DMS53 treated with DMSO at 0.1 percent for 48 hours (cell line): ENCODE measurements around the gene APOA5.
"Not testable (repeated sequence)": the region's sequence is repeated elsewhere in the genome, so short reads cannot be mapped to it uniquely, and the experiment has no call there.

ENCODE experiments used
- DNase-seq: peaks from one replicate; lab custom pipeline; 2025; ENCODE audit not compliant: unreplicated experiment; lab: John Stamatoyannopoulos, UW

APOA5 gene

GRCh38 chr11:116801662-116802061 is 10.0 kb upstream of the APOA5 start:
- DNase-seq, result not testable (repeated sequence)

- no peak for DNase-seq
Observed at GRCh38 chr11:116800610-116801009, 8.9 kb upstream of the APOA5 start.

- no peak for DNase-seq
Observed at GRCh38 chr11:116798368-116798767, 6.7 kb upstream of the APOA5 start.

GRCh38 chr11:116797816-116798215 is 6.1 kb upstream of the APOA5 start:
- no peak for DNase-seq

GRCh38 chr11:116796548-116796947 is 4.9 kb upstream of the APOA5 start:
- no peak for DNase-seq

GRCh38 chr11:116794851-116795250 is 3.2 kb upstream of the APOA5 start:
- DNase-seq, result no peak

GRCh38 chr11:116793772-116794097 is 2.1 kb upstream of the APOA5 start:
- no peak for DNase-seq

GRCh38 chr11:116792869-116793771 is 1.4 kb upstream of the APOA5 start:
- no peak for DNase-seq

- no peak for DNase-seq
Observed at GRCh38 chr11:116792144-116792868, 627 bp upstream of the APOA5 start.

GRCh38 chr11:116791002-116791812 is 472 bp downstream of the APOA5 start:
- peak; percentile 30 for DNase-seq

- DNase-seq, result no peak
Observed at GRCh38 chr11:116790167-116791001, 1.3 kb downstream of the APOA5 start.

- no peak for DNase-seq
Observed at GRCh38 chr11:116788975-116789374, 2.7 kb downstream of the APOA5 start.

- no peak for DNase-seq
Observed at GRCh38 chr11:116788534-116788933, 3.1 kb downstream of the APOA5 start.

- peak; percentile 73 for DNase-seq
Observed at GRCh38 chr11:116787786-116788486, 3.7 kb downstream of the APOA5 start, which contains the start of gene ZPR1. ZPR1 (minus strand) TSS chr11:116788023; CDS start chr11:116787990, 33 bp downstream.

GRCh38 chr11:116787436-116787785 is 4.3 kb downstream of the APOA5 start:
- no peak for DNase-seq

GRCh38 chr11:116786966-116787365 is 4.7 kb downstream of the APOA5 start:
- DNase-seq, result no peak

- no peak for DNase-seq
Observed at GRCh38 chr11:116786326-116786725, 5.4 kb downstream of the APOA5 start.

- no peak for DNase-seq
Observed at GRCh38 chr11:116782728-116783127, 9.0 kb downstream of the APOA5 start.

- DNase-seq, result no peak
Observed at GRCh38 chr11:116778556-116778955, 13.1 kb downstream of the APOA5 start.

- DNase-seq, result no peak
Observed at GRCh38 chr11:116777056-116777455, 14.6 kb downstream of the APOA5 start.
